ENCODE data around the gene CIDEB. TPM values are rescaled to one million over a fixed set of nuclear protein-coding genes. Genes with fewer than 3 reads are reported as not detected.

The CIDEB gene
- total and polyA plus RNA-seq, 2 donors from 2014 or later = 22.4 to 49.7 TPM

GRCh38 chr14:24278424-24278823 is 29.4 kb downstream of the CIDEB start:
- DNase-seq (no peak), FAIRE-seq (no peak)
- Histone ChIP-seq H3K27me3 (ENCODE audit: control insufficient read depth, insufficient read depth, low read length) (no peaks in the 10 kb centered on the region), H3K9ac (ENCODE audit: low read length in 3 of 3) (no peak overlapping the region), H3K27ac (ENCODE audit: low read depth in 2 of 2, low read length in 2 of 2) (no peak overlapping the region), H3K4me3 (ENCODE audit: low read length in 3 of 3) (no peak overlapping the region), H3K36me3 (ENCODE audit: control insufficient read depth in 2 of 3, insufficient read depth in 3 of 3, low read length in 3 of 3) (no peaks in the 10 kb centered on the region), H3K9me3 (ENCODE audit: control insufficient read depth in 2 of 3, insufficient read depth in 1 of 3, low read length in 3 of 3) (no peaks in the 10 kb centered on the region), H3K4me1 (ENCODE audit: control insufficient read depth in 2 of 3, insufficient read depth in 2 of 3, low read depth in 1 of 3, low read length in 3 of 3) (peaks cover 0 to 3% (median 0%) of the 10 kb centered on the region in 3 donors)
- no peak for TF ChIP-seq CTCF (IDR thresholded peaks at IDR 0.05; ENCODE audit: borderline replicate concordance, extremely low read depth, insufficient read depth)
- intact Hi-C loops (cut with DNase I) = no loop called here

GRCh38 chr14:24277606-24278321 is 30.0 kb downstream of the CIDEB start:
- Histone ChIP-seq H3K4me3 (ENCODE audit: low read length in 3 of 3) (no peak overlapping the region), H3K9ac (ENCODE audit: low read length in 3 of 3) (no peak overlapping the region), H3K9me3 (ENCODE audit: control insufficient read depth in 2 of 3, insufficient read depth in 1 of 3, low read length in 3 of 3) (no peaks in the 10 kb centered on the region), H3K4me1 (ENCODE audit: control insufficient read depth in 2 of 3, insufficient read depth in 2 of 3, low read depth in 1 of 3, low read length in 3 of 3) (peaks cover 0 to 3% (median 0%) of the 10 kb centered on the region in 3 donors), H3K36me3 (ENCODE audit: control insufficient read depth in 2 of 3, insufficient read depth in 3 of 3, low read length in 3 of 3) (no peaks in the 10 kb centered on the region), H3K27me3 (ENCODE audit: control insufficient read depth, insufficient read depth, low read length) (no peaks in the 10 kb centered on the region), H3K27ac (ENCODE audit: low read depth in 2 of 2, low read length in 2 of 2) (no peak overlapping the region)
- DNase-seq (no peak), FAIRE-seq (no peak)
- no peak for TF ChIP-seq CTCF (IDR thresholded peaks at IDR 0.05; ENCODE audit: borderline replicate concordance, extremely low read depth, insufficient read depth)
- intact Hi-C loops (cut with DNase I) = no loop called here

- FAIRE-seq (no peak), DNase-seq (no peak)
- intact Hi-C loops (cut with DNase I) = no loop called here
- Histone ChIP-seq H3K36me3 (ENCODE audit: control insufficient read depth in 2 of 3, insufficient read depth in 3 of 3, low read length in 3 of 3) (no peaks in the 10 kb centered on the region), H3K9ac (ENCODE audit: low read length in 3 of 3) (no peak overlapping the region), H3K4me3 (ENCODE audit: low read length in 3 of 3) (no peak overlapping the region), H3K9me3 (ENCODE audit: control insufficient read depth in 2 of 3, insufficient read depth in 1 of 3, low read length in 3 of 3) (no peaks in the 10 kb centered on the region), H3K4me1 (ENCODE audit: control insufficient read depth in 2 of 3, insufficient read depth in 2 of 3, low read depth in 1 of 3, low read length in 3 of 3) (peaks cover 0 to 3% (median 0%) of the 10 kb centered on the region in 3 donors), H3K27me3 (ENCODE audit: control insufficient read depth, insufficient read depth, low read length) (no peaks in the 10 kb centered on the region), H3K27ac (ENCODE audit: low read depth in 2 of 2, low read length in 2 of 2) (no peak overlapping the region)
- no peak for TF ChIP-seq CTCF (IDR thresholded peaks at IDR 0.05; ENCODE audit: borderline replicate concordance, extremely low read depth, insufficient read depth)
These were observed 30.7 kb downstream of the CIDEB start for GRCh38 chr14:24277071-24277470.

Measured in kidney (tissue), 14 donors.